NCI-H524 (cell line): ENCODE data around the gene PTPN12.
"Not testable (repeated sequence)": the region's sequence is repeated elsewhere in the genome, so short reads cannot be mapped to it uniquely, and the experiment has no call there.

Experiments used
- DNase-seq, 2 experiments: peaks; one replicate each; lab custom pipeline; 2025; lab: John Stamatoyannopoulos, UW

Gene PTPN12

DNA sequence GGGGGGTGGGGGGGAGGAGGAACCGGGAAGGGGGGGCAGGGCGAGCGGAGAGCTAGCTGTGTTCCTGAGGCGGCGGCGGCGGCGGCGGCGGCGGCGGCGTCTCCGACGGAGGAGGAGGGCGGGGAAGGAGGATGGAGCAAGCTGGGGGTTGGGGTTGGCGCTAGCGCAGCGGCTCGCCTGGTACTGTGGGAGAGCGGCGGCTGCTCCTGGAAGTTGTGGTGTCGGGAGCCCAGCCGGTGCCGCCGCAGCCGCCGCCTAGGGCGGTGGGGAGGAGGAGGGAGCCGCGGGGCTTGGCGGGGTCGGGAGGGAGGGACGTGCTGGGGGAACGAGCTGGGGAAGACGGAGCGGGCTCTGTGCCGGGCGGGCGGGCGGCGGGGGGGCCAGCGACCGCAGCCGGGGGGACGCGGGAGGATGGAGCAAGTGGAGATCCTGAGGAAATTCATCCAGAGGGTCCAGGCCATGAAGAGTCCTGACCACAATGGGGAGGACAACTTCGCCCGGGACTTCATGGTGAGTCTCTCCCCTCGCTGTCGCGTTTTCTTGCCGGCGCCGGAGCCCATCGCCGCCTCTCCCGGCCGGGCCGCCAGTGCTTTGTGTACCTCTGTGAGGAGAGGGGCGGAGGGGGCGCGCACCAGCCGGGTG lies at the start of gene PTPN12:
TSS of gene PTPN12 (plus strand) at position 160 of the 642 bp plus-strand sequence. CDS start at position 412, 252 bp downstream.
- DNase-seq, result peak; percentile 45 to 74

DNA sequence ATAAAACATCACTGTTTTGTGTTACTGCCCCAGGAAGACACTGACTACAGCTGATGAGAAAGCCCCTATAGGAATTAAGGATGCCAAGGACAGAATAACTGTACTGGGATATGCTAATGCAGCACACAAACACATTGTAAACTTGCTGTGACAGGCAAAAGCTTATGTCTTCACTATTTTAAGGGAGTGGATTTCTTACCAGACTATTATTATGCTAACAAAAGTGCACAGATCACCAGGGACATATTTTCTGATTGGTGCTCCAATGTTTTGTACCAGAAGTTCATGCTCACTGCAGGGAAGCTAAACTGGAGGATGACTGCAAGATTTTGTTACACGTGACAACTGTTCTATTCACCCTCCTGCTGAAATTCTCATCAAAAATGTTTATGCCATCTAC lies 48.1 kb upstream of the PTPN12 start:
- no peak for DNase-seq

DNA sequence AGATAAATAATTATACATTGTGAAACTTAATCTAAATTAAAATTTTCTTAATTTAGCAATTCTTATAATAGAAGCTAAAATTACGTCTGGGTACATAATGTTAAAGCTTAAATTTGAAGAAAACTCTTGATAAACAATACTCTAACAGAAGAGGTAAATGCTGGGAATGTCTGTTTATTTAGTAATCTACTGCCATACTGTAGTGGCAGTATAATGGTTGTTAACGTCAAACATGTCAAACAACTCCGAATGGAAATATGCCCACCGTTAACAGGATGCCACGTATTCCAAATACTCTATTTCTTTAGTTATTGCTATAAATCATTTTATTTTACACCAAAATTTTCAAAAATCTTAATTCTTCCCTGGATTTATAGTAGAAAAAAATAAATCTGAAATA lies 40.0 kb upstream of the PTPN12 start:
- DNase-seq, result no peak

DNA sequence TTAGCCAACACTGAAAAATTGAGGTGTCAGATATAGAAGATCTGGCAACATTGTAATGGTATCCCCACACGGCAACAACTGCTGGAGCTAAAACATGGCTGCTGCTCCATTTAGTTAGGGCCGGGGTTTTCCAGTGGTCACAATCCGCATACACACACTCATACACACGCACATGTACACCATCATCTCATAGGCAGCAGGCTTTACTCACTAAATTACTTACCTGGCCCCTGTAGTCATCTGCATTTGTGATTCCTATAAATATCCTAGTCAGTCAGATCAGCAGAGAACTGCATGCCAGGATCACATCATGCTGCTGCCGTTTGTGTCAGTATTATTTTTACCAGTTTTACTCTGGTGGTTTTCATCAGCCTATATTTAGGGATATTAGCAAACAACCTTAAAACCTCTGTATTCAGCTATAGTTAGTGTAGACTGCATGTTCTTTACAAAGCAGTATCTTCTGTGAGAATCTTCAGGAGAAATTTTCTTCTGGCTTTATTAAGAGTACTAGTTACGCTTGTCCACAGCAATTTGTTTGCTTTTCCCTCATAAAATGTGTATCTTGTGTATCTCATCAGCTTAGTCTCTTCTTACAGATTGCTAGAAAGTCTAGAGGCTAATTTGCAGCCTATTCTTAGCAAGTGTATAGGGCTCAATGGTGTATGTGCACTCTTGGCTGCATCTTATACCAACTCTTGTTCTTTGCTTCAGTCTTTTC lies 38.3 kb upstream of the PTPN12 start:
- no peak for DNase-seq

DNA sequence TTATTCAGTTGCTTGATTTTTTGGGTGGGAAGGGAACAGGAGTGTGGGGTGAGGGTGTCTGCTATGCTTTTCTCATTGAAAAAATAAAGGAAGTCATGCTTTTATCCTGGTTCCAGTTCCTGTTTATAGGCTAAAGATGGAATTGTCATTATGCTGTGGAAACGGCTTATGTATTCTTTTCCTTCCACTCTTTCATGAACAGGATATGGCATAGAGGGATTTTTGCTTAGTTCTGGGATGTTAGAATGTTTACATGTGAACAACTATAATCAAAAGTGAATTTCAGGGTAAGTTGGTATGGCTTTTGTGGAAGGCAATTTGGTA lies 35.9 kb upstream of the PTPN12 start:
- DNase-seq, result no peak

DNA sequence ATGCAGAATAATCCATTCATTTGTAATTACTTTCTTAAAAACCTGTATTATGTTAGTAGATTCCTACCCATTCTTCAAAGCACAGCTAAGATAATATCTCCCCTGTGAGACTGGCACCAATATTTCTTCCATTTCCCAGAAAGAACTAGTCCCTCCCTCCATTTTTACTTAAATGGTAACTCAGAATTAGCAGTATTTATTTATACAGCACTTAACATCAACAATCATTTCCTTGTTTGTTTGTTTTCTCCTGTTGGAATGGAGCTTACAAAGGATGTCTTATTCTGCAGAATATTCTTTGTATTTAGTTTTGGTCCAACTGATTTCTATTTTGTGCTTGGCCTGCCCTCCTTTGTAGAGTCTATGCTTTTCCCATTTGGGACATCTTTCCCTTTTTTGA lies 32.1 kb upstream of the PTPN12 start:
- no peak for DNase-seq

DNA sequence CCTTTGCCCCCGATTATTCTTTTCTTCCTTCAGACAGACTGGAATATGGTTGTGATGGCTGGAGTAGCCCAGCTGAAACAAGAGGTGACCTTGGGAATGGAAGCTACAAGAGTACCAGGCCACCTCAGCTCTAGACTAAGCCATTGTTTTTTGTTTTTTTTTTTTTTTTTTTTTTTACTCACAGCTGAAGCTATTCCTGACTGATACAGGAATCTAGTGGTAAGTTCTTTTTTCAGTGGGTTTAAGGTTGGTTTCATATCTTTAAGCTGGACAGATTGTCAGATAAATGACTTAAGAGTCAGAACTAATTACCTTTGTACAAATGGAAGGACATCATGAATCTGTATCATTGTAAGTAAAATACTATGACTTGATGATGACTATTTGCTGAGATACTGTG lies 30.2 kb upstream of the PTPN12 start:
- DNase-seq, result no peak

DNA sequence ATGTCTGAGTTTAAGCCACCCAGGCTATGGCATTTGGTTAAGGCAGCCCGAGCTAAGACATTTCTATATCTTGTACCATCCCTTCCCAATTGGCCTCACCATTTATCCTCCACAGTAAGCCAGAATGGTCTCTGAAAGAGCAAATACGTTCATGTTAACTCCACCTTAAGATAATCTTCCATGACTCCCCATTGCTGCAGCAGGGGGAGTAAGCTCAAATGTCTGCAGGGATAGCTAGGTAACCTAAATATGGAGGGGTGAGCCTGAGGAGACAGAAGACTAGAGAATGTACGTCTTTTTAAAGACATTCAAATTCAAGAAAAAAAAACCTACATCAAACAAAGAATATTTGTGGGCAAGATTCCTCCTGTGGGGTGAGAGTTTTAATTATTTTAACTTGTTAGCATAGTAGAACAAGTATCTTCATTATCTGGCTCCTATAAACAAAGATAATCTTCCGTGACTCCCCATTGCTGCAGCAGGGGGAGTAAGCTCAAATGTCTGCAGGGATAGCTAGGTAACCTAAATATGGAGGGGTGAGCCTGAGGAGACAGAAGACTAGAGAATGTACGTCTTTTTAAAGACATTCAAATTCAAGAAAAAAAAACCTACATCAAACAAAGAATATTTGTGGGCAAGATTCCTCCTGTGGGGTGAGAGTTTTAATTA lies 24.0 kb upstream of the PTPN12 start:
- not testable (repeated sequence) for DNase-seq

DNA sequence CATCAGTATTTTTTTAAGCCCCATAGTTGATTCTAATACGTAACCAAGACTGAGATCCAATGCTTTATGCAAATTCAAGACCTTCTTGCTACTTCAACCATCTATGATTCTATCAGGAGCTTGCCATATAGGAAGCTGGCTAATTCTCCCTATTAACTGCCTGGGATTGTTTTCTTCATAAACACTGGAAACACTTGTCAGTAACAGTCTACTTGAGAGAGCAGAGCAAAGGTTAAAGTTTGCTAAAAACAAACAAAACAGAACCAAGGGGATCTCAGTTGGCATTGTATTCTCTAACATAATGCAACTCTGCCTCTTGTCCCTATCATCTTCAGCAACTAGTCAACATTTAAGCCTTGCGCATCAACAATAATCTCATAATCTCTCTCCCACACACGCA lies 21.0 kb upstream of the PTPN12 start:
- no peak for DNase-seq

DNA sequence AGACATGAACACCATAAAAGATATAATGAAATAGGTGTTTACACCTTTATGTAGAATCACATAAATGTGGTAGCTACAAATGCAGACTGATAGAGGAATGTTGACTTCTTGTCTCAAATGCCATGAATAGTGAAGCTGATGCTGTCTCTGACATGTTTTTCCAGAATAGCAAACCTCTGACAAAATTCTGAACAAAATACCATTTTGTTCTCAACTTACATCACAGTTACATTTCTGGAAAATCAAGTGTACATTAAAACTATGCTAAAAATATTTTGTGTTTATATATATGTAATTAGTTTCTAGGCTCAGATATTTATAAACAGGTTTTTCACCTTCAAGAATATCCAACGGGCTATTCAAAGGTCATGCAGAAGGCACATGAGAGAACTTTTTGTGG lies 16.8 kb upstream of the PTPN12 start:
- no peak for DNase-seq

DNA sequence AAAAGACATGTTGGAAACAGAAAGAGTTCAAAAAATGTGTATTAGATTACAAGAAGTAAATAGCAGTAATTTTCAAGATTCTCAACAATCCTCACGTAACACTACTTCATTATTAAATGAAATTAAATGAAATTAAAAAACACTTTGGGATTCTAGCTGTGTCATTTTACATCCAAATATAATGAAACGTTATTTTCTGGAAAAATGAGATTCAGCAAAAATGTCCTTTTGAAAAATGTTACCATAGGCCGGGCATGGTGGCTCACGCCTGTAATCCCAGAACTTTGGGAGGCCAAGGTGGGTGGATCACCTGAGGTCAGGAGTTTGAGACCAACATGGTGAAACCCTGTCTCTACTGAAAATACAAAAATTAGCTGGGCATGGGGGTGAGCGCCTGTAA lies 15.6 kb upstream of the PTPN12 start:
- not testable (repeated sequence) for DNase-seq

DNA sequence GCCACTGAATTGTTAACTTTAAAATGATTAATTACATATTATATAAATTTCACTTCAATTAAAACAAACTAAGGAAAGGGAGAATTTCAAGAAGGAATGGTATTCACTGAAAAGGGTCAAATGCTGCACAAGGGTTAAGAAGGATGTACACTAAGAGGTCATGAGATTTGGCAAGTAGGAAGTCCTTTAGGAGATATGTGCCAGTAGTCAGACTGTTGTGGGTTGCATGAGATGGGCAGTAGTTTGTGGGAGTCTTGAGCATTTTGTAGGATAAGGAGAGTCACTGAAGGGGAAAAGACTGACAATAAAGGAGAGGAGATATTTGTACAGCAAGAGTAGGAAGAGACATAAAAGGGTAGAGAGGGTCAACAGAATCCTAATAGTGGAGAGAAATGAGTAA lies 12.4 kb upstream of the PTPN12 start:
- no peak for DNase-seq

DNA sequence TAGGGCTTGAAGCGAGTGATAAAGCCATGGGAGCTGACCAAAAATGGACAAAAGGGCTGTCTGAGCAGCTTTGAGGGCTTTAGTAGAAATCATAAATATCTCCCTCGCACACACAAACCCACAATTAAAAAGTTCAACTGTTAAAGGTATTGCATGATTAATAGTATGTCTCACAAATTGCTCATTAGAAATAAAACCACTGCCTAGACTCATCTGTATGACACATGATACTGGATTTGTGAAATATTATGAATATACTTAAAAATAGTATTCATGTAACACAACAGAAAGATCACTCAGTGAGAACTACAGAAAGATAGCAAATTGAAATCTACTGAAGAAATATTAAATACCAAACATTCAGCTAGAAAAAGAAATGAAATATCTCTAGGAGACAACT lies 11.9 kb upstream of the PTPN12 start:
- no peak for DNase-seq

DNA sequence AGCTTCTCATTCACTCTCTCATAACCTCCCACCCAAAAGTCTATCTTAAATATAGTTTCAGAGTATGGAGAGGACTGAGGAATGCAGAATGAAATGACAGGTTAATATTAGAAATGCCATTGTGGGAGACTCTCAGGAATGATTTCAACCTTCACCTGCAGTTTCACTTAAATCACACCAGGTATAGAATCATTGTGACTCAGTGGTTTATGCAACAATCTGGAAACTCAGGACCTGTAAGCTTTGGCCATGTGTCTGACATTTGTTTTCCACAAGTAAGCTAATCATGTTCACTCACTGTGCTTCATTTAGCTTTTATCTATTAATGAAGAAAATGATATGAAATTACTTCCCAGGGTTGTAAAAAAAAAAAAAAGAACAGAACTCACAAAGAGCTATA lies 8.7 kb upstream of the PTPN12 start:
- DNase-seq, result no peak

DNA sequence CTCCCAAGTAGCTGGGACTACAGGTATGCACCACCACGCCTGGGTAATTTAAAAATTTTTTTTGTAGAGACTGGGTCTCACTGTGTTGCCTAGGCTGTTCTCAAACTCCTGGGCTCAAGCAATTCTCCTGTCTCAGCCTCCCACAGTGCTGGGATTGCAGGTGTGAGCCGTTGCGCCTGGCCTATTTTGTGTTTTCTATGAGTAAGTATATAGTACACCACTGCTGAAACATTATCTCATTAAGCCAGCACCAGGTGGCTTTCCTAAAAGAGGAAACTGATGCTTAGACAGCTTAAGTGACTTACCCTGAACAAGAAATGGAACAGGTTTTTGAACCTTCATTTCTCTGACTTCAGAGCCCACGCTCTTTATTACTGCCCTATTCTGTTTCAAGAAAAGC lies 7.8 kb upstream of the PTPN12 start:
- DNase-seq, result peak in 1 of 2 experiments; percentile 45

DNA sequence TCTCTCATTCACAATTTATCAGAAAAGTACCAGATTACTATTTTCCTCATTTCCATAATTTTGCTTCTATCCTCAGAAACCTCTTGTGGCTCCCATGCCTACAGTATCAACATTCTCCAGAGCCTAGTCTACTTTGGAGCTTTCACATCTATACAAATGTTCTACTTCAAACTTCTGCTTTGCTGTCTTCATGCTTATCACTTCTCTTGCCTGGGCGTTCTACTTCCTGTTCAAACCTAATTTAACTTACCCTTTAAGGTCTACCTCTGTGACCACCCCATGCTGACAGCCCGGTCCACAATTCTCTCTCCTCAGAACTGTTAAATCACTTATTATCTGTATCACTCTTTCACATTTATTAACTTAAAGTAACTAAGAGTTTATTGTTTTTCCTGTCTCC lies 6.1 kb upstream of the PTPN12 start:
- DNase-seq, result no peak

DNA sequence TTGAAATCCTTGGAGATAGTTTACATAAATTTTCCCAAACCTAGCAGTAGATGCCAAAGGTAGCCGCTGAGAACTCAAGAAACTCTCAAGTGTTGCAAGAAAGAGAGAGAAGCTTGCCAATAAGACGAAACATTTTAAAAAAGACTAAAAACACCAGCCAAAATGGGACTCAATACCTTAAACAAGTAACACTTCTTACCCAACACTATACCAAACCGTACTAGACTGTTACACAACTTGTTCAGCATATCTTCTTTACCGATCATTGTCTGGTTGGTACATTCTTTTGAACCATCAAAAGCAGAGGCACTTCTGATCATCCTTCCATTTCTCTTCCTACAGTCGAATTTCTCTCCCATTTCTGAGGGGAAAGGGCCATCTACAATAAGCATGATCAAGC lies 4.8 kb upstream of the PTPN12 start:
- no peak for DNase-seq

DNA sequence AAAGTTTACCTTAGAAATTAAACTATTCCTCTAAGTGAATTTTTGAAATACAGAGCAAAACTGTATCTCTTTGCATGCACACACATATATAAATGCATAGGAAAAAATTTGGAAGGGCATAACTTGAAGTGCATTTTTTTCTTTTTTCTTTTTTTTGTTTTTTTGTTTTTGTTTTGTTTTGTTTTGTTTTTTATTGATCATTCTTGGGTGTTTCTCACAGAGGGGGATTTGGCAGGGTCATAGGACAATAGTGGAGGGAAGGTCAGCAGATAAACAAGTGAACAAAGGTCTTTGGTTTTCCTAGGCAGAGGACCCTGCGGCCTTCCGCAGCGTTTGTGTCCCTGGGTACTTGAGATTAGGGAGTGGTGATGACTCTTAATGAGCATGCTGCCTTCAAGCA lies 4.4 kb upstream of the PTPN12 start:
- DNase-seq, result not testable (repeated sequence)

DNA sequence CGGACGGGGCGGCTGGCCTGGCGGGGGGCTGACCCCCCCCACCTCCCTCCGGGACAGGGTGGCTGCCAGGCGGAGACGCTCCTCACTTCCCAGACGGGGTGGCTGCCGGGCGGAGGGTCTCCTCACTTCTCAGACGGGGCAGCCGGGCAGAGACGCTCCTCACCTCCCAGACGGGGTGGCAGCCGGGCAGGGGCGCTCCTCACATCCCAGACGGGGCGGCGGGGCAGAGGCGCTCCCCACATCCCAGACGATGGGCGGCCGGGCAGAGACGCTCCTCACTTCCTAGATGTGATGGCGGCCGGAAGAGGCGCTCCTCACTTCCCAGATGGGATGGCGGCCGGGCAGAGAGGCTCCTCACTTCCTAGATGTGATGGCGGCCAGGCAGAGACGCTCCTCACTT lies 3.0 kb upstream of the PTPN12 start:
- not testable (repeated sequence) for DNase-seq

DNA sequence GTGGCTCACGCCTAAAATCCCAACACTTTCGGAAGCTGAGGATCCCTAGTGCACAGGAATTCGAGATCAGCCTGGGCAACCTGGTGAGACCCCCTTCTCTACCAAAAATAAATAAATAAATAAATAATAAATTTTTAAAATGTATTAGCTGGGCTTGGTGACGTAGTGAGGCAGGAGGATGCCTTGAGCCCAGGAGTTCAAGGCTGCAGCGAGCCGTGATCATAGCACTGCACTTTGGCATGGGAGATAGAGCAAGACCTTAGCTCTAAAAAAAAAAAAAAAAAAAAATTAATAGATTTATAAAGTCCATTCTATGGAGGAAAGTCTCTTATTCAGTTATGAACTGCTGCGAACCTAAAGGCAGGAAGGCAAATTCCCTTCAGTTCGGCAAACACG lies 1.1 kb upstream of the PTPN12 start:
- DNase-seq, result no peak

DNA sequence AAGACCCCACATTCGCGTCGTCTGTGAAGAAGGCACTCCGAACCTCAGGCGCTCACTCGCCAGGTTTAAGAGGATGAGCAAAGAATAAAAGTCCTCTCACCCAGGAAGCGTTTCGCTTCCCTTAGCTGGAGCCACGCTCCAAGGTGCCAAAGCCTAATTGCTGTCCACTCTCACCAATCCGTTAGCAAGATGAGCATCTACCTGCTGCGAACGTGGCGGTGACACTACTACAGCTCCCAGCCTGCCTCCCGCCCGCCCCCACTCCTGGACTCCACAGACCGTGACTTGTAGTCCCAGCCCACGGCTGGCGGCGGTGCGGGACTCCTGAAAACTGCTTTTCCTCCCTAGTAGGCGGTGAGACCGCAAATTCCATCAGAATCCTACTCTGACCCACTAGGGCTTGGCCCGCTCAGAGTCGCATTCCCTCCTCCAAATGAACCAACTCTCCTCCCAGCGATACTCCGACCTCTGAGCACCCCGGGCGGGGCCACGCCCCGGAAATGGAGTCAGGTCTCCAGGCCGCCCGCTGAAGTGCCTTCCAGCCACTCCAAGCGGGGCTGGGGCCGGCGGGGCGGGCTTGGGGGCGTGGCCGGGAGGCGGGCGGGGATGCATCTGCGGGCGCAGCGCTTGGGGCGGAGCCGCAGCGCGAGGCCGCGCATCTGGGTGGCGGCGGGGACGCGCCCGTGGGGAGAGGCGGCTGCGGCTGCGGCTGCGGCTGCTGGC lies 521 bp upstream of the PTPN12 start:
- DNase-seq, result peak; percentile 88 to 96

DNA sequence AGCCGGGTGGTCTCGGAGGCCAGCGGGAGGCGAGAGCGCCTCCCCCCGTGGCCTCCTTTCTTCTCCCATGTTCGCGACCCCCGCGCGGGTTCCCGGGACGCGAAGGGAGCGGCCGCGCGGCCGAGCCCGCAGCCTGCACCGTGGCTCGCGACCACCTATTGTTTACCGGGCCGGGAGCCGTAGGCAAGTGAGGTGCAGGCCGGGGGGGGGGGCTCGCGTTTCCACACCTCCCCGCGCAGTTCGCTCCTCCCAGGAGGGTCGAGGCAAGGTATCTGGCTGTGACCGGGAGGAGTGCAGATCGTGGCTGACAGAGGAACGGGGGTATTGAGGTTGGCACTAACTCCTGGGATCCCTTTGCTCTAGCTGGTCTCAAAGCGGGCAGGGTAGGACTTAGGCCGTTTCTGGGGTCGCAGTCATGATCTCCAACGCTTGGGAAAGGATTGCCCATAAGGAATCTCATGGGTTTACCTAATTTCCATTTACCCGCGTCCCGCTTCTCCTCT lies 734 bp downstream of the PTPN12 start:
- peak; percentile 58 to 68 for DNase-seq
